IMR-90 (cell line): ENCODE measurements around the gene FNDC11. TPM values are rescaled to one million over a fixed set of nuclear protein-coding genes. Genes with fewer than 3 reads are reported as not detected.

Experiments
- ATAC-seq: fragments of 200-7000 bp; cut with Tn5 transposase; 2 replicates; pipeline ENCODE4 v1.9.1; 2020; ENCODE audit warnings: low read depth, mild to moderate bottlenecking, moderate library complexity
- BruUV-seq: library from RNA; stranded (reverse); fragments of 400-500 nt; replicated peaks from 2 replicates; lab custom pipeline; 2021; lab: Mats Ljungman, UMichigan
- CTCF ChIA-PET: fragments of 300-600 bp; formaldehyde crosslinking; extraction: SDS; loops from one replicate; lab custom pipeline; 2021; ENCODE audit warnings: antibody characterized with exemption; lab: Yijun Ruan, JAX
- POLR2A ChIA-PET: fragments of 300-600 bp; sonication (Branson Sonifier 250); formaldehyde crosslinking; loops from one replicate; lab custom pipeline; 2022; ENCODE audit warnings: antibody characterized with exemption; ENCODE audit not compliant: unreplicated experiment; lab: Charles Lee
- DNase-seq: peaks from one replicate; pipeline ENCODE4 v3.0.0; 2013
- H2AFZ ChIP-seq: replicated peaks from 2 replicates; pipeline ENCODE3; 2013; ENCODE audit warnings: low read length, mild to moderate bottlenecking; ENCODE audit not compliant: poor library complexity
- H2AK5ac ChIP-seq: 2 replicates; pipeline ENCODE4 v1.6.1; 2013; ENCODE audit warnings: low read depth, low read length, inconsistent platforms
- H2AK9ac ChIP-seq: replicated peaks from 2 replicates; pipeline ENCODE3; 2013; ENCODE audit warnings: mild to moderate bottlenecking, low read depth, low read length, moderate library complexity; ENCODE audit not compliant: poor library complexity
- H2BK120ac ChIP-seq: 2 replicates; pipeline ENCODE4 v1.6.1; 2013; ENCODE audit warnings: low read depth, low read length, inconsistent platforms
- H2BK15ac ChIP-seq: 3 replicates; pipeline ENCODE4 v1.6.1; 2013; ENCODE audit warnings: low read depth, low read length, inconsistent platforms
- H2BK20ac ChIP-seq: 2 replicates; pipeline ENCODE4 v1.6.1; 2013; ENCODE audit warnings: low read depth, mild to moderate bottlenecking, inconsistent platforms, low read length, moderate library complexity
- H2BK5ac ChIP-seq: 2 replicates; pipeline ENCODE4 v1.6.1; 2013; ENCODE audit warnings: mild to moderate bottlenecking, low read depth, low read length, inconsistent platforms; ENCODE audit not compliant: poor library complexity, severe bottlenecking
- H3K14ac ChIP-seq: replicated peaks from 2 replicates; pipeline ENCODE4 v1.6.1; 2013; ENCODE audit warnings: low read depth, low read length, inconsistent platforms
- H3K18ac ChIP-seq: 2 replicates; pipeline ENCODE4 v1.6.1; 2013; ENCODE audit warnings: low read depth, low read length, control low read depth
- H3K23ac ChIP-seq: 2 replicates; pipeline ENCODE4 v1.6.1; 2013; ENCODE audit warnings: low read depth, low read length, inconsistent platforms
- H3K27ac ChIP-seq: 2 replicates; pipeline ENCODE4 v1.5.1; 2013; ENCODE audit warnings: mild to moderate bottlenecking, control low read depth, low read length; ENCODE audit not compliant: insufficient read depth
- H3K27me3 ChIP-seq: 2 replicates; pipeline ENCODE4 v1.6.1; 2013; ENCODE audit warnings: low read length; ENCODE audit not compliant: control insufficient read depth, insufficient read depth
- H3K36me3 ChIP-seq: 2 replicates; pipeline ENCODE4 v1.6.1; 2013; ENCODE audit warnings: low read length, mixed read lengths; ENCODE audit not compliant: control insufficient read depth, insufficient read depth
- H3K4ac ChIP-seq: 2 replicates; pipeline ENCODE4 v1.6.1; 2013; ENCODE audit warnings: low read depth, low read length, inconsistent platforms
- H3K4me1 ChIP-seq: 2 replicates; pipeline ENCODE4 v1.6.1; 2013; ENCODE audit warnings: low read length, mixed read lengths; ENCODE audit not compliant: control insufficient read depth, insufficient read depth
- H3K4me2 ChIP-seq: 2 replicates; pipeline ENCODE4 v1.6.1; 2013; ENCODE audit warnings: low read depth, mild to moderate bottlenecking, control low read depth, low read length, moderate library complexity
- H3K4me3 ChIP-seq: 2 replicates; pipeline ENCODE4 v1.5.1; 2013; ENCODE audit warnings: low read depth, mild to moderate bottlenecking, control low read depth, low read length, moderate library complexity; ENCODE audit not compliant: insufficient read depth
- H3K56ac ChIP-seq: 2 replicates; pipeline ENCODE4 v1.6.1; 2013; ENCODE audit warnings: low read length, inconsistent platforms; ENCODE audit not compliant: insufficient read depth; ENCODE audit errors: extremely low read depth
- H3K79me1 ChIP-seq, 2 experiments: 2 replicates each; pipeline ENCODE4 v1.6.1; 2013; ENCODE audit warnings: low read length in 2 of 2, inconsistent platforms in 1 of 2, low read depth in 1 of 2
- H3K9ac ChIP-seq: 2 replicates; pipeline ENCODE4 v1.6.1; 2013; ENCODE audit warnings: low read depth, low read length, control low read depth
- H3K9me1 ChIP-seq: 2 replicates; pipeline ENCODE4 v1.6.1; 2013; ENCODE audit warnings: low read length, inconsistent platforms; ENCODE audit not compliant: insufficient read depth
- H3K9me3 ChIP-seq: 2 replicates; pipeline ENCODE4 v1.6.1; 2013; ENCODE audit warnings: low read length; ENCODE audit not compliant: control insufficient read depth, insufficient read depth
- H4K20me1 ChIP-seq: 2 replicates; pipeline ENCODE4 v1.6.1; 2013; ENCODE audit warnings: low read length, inconsistent platforms; ENCODE audit not compliant: insufficient read depth
- H4K5ac ChIP-seq: 2 replicates; pipeline ENCODE4 v1.6.1; 2013; ENCODE audit warnings: mild to moderate bottlenecking, low read depth, low read length, control low read depth
- H4K8ac ChIP-seq, 2 experiments: 2 replicates each; pipeline ENCODE4 v1.6.1; 2013; ENCODE audit warnings: low read depth in 2 of 2, low read length in 2 of 2, control low read depth in 1 of 2, inconsistent platforms in 1 of 2
- H4K91ac ChIP-seq: 2 replicates; pipeline ENCODE4 v1.6.1; 2013; ENCODE audit warnings: low read depth, low read length, inconsistent platforms; ENCODE audit not compliant: insufficient read depth
- BHLHE40 ChIP-seq: fragments of 150-350 bp; IDR thresholded peaks from 2 replicates; pipeline ENCODE4 v1.6.1; 2016; ENCODE audit warnings: mild to moderate bottlenecking, low read depth, low read length
- CEBPB ChIP-seq: IDR thresholded peaks from 2 replicates; pipeline ENCODE4 v1.6.1; 2012; ENCODE audit warnings: low read depth, low read length, improper control_type of control experiment
- CHD1 ChIP-seq: IDR thresholded peaks from 2 replicates; pipeline ENCODE4 v1.6.1; 2012; ENCODE audit warnings: low read depth, low read length, improper control_type of control experiment
- MAFK ChIP-seq: IDR thresholded peaks from 2 replicates; pipeline ENCODE4 v1.6.1; 2012; ENCODE audit warnings: low read depth, low read length, improper control_type of control experiment
- MAZ ChIP-seq: IDR thresholded peaks from 2 replicates; pipeline ENCODE4 v1.6.1; 2012; ENCODE audit warnings: low read depth, mild to moderate bottlenecking, low read length, improper control_type of control experiment, moderate library complexity, borderline replicate concordance
- MXI1 ChIP-seq: IDR thresholded peaks from 2 replicates; pipeline ENCODE4 v1.6.1; 2012; ENCODE audit warnings: low read depth, mild to moderate bottlenecking, low read length, moderate library complexity, borderline replicate concordance
- NFE2L2 ChIP-seq: fragments of 150-350 bp; IDR thresholded peaks from 2 replicates; pipeline ENCODE4 v1.6.1; 2016; ENCODE audit warnings: low read depth, mild to moderate bottlenecking, low read length
- RAD21 ChIP-seq: IDR thresholded peaks from 2 replicates; pipeline ENCODE4 v1.6.1; 2012; ENCODE audit warnings: low read length, improper control_type of control experiment
- RFX5 ChIP-seq: IDR thresholded peaks from 2 replicates; pipeline ENCODE4 v1.8.0; 2012; ENCODE audit warnings: low read depth, mild to moderate bottlenecking, low read length, moderate library complexity
- SMC3 ChIP-seq: fragments of 150-350 bp; IDR thresholded peaks from 2 replicates; pipeline ENCODE4 v1.6.1; 2016; ENCODE audit warnings: low read depth, mild to moderate bottlenecking, antibody characterized with exemption, low read length, moderate library complexity
- USF2 ChIP-seq: fragments of 150-350 bp; IDR thresholded peaks from 2 replicates; pipeline ENCODE4 v1.6.1; 2017; ENCODE audit warnings: mild to moderate bottlenecking, antibody characterized with exemption, low read length, low read depth
- WGBS, 2 experiments: methylation state at CpG; one replicate each; pipeline versions ENCODE4 v1.1.5 to v1.1.7; 2013; ENCODE audit warnings: missing lambda C conversion rate in 2 of 2; ENCODE audit not compliant: insufficient read length in 1 of 2; ENCODE audit errors: extremely low coverage in 2 of 2; 5-methylcytosine and 5-hydroxymethylcytosine counted together
- dilution Hi-C: fragments of 300-500 bp; cut with HindIII; formaldehyde crosslinking; loops from one replicate; pipeline ENCODE4 v1.14.3; 2018; ENCODE audit warnings: low sequenced_read_pairs; ENCODE audit not compliant: unreplicated experiment
- in situ Hi-C: fragments of 300-500 bp; cut with MboI; formaldehyde crosslinking; loops from 3 replicates; pipeline ENCODE4 v1.14.3; 2019; ENCODE audit warnings: low sequenced_read_pairs, inconsistent platforms, mixed read lengths
- intact Hi-C: fragments of 100-400 bp; cut with micrococcal nuclease; formaldehyde crosslinking; loops from 2 replicates; pipeline ENCODE4 v1.10.0; 2022
- polyA plus RNA-seq, 3 experiments: library from polyadenylated mRNA; depleted of rRNA; stranded (reverse); fragments of >200 nt; gene quantifications; 2 replicates each; pipeline ENCODE4 v1.2.3, GENCODE V29; 2012; ENCODE audit warnings: low replicate concordance in 1 of 3
- total RNA-seq: library from RNA; depleted of rRNA; stranded (reverse); fragments of >200 nt; gene quantifications from 2 replicates; pipeline ENCODE4 v1.2.3, GENCODE V29; 2012
- TF ChIP-seq, protein P1 (sequence below): fragments of 150-350 bp; IDR thresholded peaks from 2 replicates; pipeline ENCODE4 v1.6.1; 2016; ENCODE audit warnings: low read depth, mild to moderate bottlenecking, low read length, moderate library complexity, borderline replicate concordance

FNDC11 gene
- total and polyA plus RNA-seq, 2 of the 4 experiments (the other 2 are of a cell fraction): 0.36 to 1.0 TPM

DNA sequence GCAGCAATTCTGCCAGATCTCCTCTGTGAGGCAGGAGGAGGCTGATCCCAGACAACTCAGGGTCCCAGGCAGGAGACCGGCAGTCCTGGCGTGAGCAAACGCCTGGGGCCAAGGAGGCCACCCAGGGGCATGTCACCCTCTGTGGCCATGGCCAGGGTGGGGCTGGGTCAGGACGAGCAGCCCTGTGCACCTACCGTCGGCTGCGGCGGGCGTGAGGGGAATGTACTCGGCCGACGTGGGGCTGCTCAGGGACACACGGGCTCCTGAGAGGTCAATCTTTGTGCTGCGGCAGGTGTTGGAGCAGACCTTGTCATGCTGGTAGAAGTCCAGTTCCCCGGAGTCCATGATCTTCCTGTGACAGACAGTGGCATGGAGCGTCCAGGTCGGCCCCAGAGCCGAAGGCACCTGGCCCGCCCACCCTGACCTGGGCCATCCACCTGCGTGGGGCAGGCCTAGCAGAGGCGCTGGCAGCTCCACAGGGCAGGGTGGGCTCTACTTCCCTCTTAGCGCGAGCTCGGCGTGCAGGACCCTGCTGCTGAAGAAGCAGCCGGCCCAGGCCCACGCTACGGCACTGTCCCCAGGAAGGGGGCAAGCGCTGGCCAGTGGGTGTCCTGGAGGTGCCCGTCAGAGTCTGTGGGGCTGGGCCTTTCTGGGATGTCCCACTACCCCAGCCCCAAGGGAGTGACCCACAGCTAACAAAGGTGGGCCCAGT is 41.6 kb downstream of the FNDC11 start:
- Histone ChIP-seq H3K36me3 (peaks cover 48% of the 10 kb centered on the region), H4K20me1 (no peaks in the 10 kb centered on the region; the same call in none of the 2 replicates), H3K18ac (no peak overlapping the region), H3K9ac (no peak overlapping the region), H2BK15ac (no peak overlapping the region), H3K79me1 (peaks cover 7 to 24% of the 10 kb centered on the region in 2 experiments), H2AK9ac (no peak overlapping the region), H3K9me3 (no peaks in the 10 kb centered on the region), H3K4me2 (no peak overlapping the region), H2BK120ac (no peak overlapping the region), H4K8ac (no peak overlapping the region), H4K5ac (no peak overlapping the region), H3K4ac (no peak overlapping the region), H4K91ac (no peak overlapping the region), H3K56ac (no peak overlapping the region), H3K4me1 (peaks cover 7% of the 10 kb centered on the region), H2BK20ac (no peak overlapping the region), H3K27me3 (no peaks in the 10 kb centered on the region), H2AFZ (no peak overlapping the region), H2BK5ac (no peak overlapping the region), H3K23ac (no peak overlapping the region), H3K27ac (no peak overlapping the region), H3K14ac (no peak overlapping the region), H3K4me3 (no peak overlapping the region), H3K9me1 (peaks cover 4% of the 10 kb centered on the region; the same call in 1 of the 2 replicates), H2AK5ac (no peak overlapping the region)
- ATAC-seq (no peak), DNase-seq (no peak)
- intact Hi-C loops: no loop called here
- POLR2A ChIA-PET: no interaction called here
- in situ Hi-C loops: no loop called here
- no TSS peak for BruUV-seq
- CTCF ChIA-PET: no interaction called here
- TF ChIP-seq, protein P1, sequence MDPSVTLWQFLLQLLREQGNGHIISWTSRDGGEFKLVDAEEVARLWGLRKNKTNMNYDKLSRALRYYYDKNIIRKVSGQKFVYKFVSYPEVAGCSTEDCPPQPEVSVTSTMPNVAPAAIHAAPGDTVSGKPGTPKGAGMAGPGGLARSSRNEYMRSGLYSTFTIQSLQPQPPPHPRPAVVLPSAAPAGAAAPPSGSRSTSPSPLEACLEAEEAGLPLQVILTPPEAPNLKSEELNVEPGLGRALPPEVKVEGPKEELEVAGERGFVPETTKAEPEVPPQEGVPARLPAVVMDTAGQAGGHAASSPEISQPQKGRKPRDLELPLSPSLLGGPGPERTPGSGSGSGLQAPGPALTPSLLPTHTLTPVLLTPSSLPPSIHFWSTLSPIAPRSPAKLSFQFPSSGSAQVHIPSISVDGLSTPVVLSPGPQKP: no peak
- TF ChIP-seq MAZ (no peak), SMC3 (no peak), RAD21 (no peak), USF2 (no peak), CHD1 (no peak), MAFK (no peak), CEBPB (no peak), MXI1 (no peak), RFX5 (no peak), BHLHE40 (no peak), NFE2L2 (no peak)
- dilution Hi-C loops: no loop called here
- WGBS, 2 experiments: 88% methylated on average over 16 of the region's 30 CpGs; no CpG with 5 or more reads in 1 of the 2 experiments
